Right lobe of liver (tissue), 6 donors: Measurements from ENCODE around the gene ZNF513. TPM values are rescaled to one million over a fixed set of nuclear protein-coding genes. Genes with fewer than 3 reads are reported as not detected.

Experiments
- ATAC-seq, 4 donors: fragments of 200-7000 bp; cut with Tn5 transposase; one replicate each; pipeline ENCODE4 v1.9.1; 2020; ENCODE audit warnings: mild to moderate bottlenecking in 4 of 4, moderate library complexity in 4 of 4
- DNase-seq, 3 donors: peaks; one replicate each; pipeline ENCODE4 v3.0.0-alpha.2; 2020
- H3K27ac ChIP-seq, 3 donors: fragments of 200-600 bp; one replicate each; pipeline ENCODE4 v1.8.0; 2022
- H3K27me3 ChIP-seq, 2 donors: fragments of 200-600 bp; one replicate each; pipeline ENCODE4 v1.8.0; 2022
- H3K36me3 ChIP-seq, 4 donors: fragments of 200-600 bp; sonication (generic) in 1 of 4; one replicate each; pipeline versions ENCODE4 v1.5.1 to v1.8.0; 2017 to 2022; ENCODE audit warnings: control low read depth in 1 of 4
- H3K4me1 ChIP-seq, 4 donors: fragments of 200-600 bp; sonication (generic) in 1 of 4; one replicate each; pipeline versions ENCODE4 v1.5.1 to v1.8.0; 2017 to 2022; ENCODE audit warnings: control low read depth in 1 of 4
- H3K4me3 ChIP-seq, 3 donors: fragments of 200-600 bp; one replicate each; pipeline ENCODE4 v1.8.0; 2022
- H3K9me3 ChIP-seq, 4 donors: fragments of 200-600 bp; sonication (generic) in 1 of 4; one replicate each; pipeline versions ENCODE4 v1.5.1 to v1.8.0; 2017 to 2022; ENCODE audit warnings: control low read depth in 1 of 4
- CTCF ChIP-seq, 4 donors: fragments of 200-600 bp in 3 of 4; fragments of 450-650 bp in 1 of 4; IDR thresholded peaks; one replicate each; pipeline versions ENCODE4 v1.5.1 to v1.8.0; 2016 to 2022; ENCODE audit warnings: antibody characterized with exemption in 4 of 4, mild to moderate bottlenecking in 2 of 4
- POLR2A ChIP-seq: fragments of 450-650 bp; IDR thresholded peaks from one replicate; pipeline ENCODE4 v1.6.1; 2017; ENCODE audit warnings: antibody characterized with exemption, mild to moderate bottlenecking
- WGBS: methylation state at CpG from one replicate; pipeline ENCODE4 v1.1.6; 2018; ENCODE audit warnings: low coverage, low lambda C conversion rate; ENCODE audit not compliant: insufficient coverage; ENCODE audit errors: missing lambda C conversion rate; 5-methylcytosine and 5-hydroxymethylcytosine counted together
- intact Hi-C, 2 donors: fragments of 100-400 bp; cut with DNase I; formaldehyde crosslinking; loops; one replicate each; pipeline versions ENCODE4 v1.11.2 to v1.14.1; 2022
- total RNA-seq, 6 experiments: library from RNA; depleted of rRNA in 2 of 6; stranded (reverse); fragments of >200 nt in 2 of 6; fragmentation: NEBNext Ultra II Directional in 3 of 6; extraction: Animal tissue kit (Norgen Biotek cat#: 25700) in 3 of 6; gene quantifications; one replicate each; pipeline versions ENCODE4 v1.1.0 to v1.2.4, GENCODE V29; 2016 to 2023
- donor health status: DM: no; HTN: yes; CAD: no.
- donor health status: DM: no; HTN: no; CAD: no.
- donor health status: DM: no; HTN: no; CAD: no.
- donor health status: DM: no; HTN: yes; CAD: no.
- donor health status: DM: no; HTN: yes; CAD: no.

Gene ZNF513
- total RNA-seq, 6 experiments from 2014 or later: 6.0 to 14.7 (median 9.8) TPM

- intact Hi-C loops: no loop called here
- Histone ChIP-seq H3K27ac (peak overlapping the region in 2 of 3 donors; percentile 61 to 95), H3K4me1 (peaks cover 0 to 41% (median 15%) of the 10 kb centered on the region in 4 donors), H3K36me3 (peaks cover 6 to 55% (median 21%) of the 10 kb centered on the region in 4 donors), H3K4me3 (peak overlapping the region in 2 of 3 donors; percentile 54 to 77), H3K27me3 (no peaks in the 10 kb centered on the region), H3K9me3 (no peaks in the 10 kb centered on the region)
- no peak for TF ChIP-seq POLR2A
- TF ChIP-seq CTCF (IDR thresholded peaks at IDR 0.05): no peak
- WGBS: 80% methylated on average over 1 of the region's 9 CpGs
- DNase-seq: no peak
- ATAC-seq: no peak
Observed at GRCh38 chr2:27378809-27379290, 1.7 kb downstream of the ZNF513 start.

- DNase-seq (peak in 2 of 3 donors; percentile 44 to 51), ATAC-seq (peak in 2 of 4 donors; percentile 2 to 5)
- TF ChIP-seq POLR2A: no peak
- TF ChIP-seq CTCF (IDR thresholded peaks at IDR 0.05): peak in 3 of 4 donors; percentile 17 to 41 (median 21)
- H3K36me3 ChIP-seq: peaks cover 6 to 57% (median 24%) of the 10 kb centered on the region in 4 donors
- intact Hi-C loops: no loop called here
- no peaks in the 10 kb centered on the region for H3K27me3 ChIP-seq
- 37% methylated on average over 3 of the region's 29 CpGs for WGBS
- H3K4me1 ChIP-seq: peaks cover 0 to 41% (median 15%) of the 10 kb centered on the region in 4 donors
- peak overlapping the region in 1 of 3 donors; percentile 40 for H3K27ac ChIP-seq
- H3K9me3 ChIP-seq: no peaks in the 10 kb centered on the region
- no peak overlapping the region for H3K4me3 ChIP-seq
Observed at GRCh38 chr2:27378096-27378808, 2.3 kb downstream of the ZNF513 start.

DNA sequence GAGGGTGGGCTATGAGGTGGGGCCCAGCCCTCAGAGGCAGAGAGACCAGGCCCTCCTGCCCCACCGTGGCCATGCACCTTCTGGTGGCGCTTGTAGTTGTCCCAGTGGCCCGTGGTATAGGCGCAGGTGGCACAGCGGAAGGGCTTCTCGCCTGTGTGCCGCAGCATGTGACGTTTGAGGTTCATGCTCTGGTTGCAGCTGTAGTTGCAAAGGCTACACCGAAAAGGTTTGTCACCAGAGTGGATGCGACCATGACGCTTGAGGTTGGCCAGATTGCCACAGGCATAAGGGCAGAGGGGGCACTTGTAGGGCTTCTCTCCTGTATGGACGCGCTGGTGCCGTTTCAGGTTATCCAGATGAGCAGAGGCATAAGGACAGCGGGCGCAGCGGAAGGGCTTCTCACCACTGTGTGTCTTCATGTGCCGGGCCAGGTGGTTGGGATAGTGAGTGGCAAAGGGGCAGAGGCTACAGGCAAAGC, 2.9 kb downstream of the ZNF513 start:
- Histone ChIP-seq H3K4me1 (peaks cover 0 to 43% (median 15%) of the 10 kb centered on the region in 4 donors), H3K9me3 (no peaks in the 10 kb centered on the region), H3K4me3 (no peak overlapping the region), H3K36me3 (peaks cover 6 to 60% (median 26%) of the 10 kb centered on the region in 4 donors), H3K27me3 (no peaks in the 10 kb centered on the region), H3K27ac (peak overlapping the region in 1 of 3 donors; percentile 40)
- intact Hi-C loops: no loop called here
- DNase-seq (no peak), ATAC-seq (no peak)
- 60% methylated on average over 2 of the region's 18 CpGs for WGBS
- no peak for TF ChIP-seq CTCF (IDR thresholded peaks at IDR 0.05)
- no peak for TF ChIP-seq POLR2A

GRCh38 chr2:27376866-27377617, 3.5 kb downstream of the ZNF513 start:
- H3K27me3 ChIP-seq: no peaks in the 10 kb centered on the region
- no peak overlapping the region for H3K4me3 ChIP-seq
- intact Hi-C loops: no loop called here
- DNase-seq: peak; percentile 67 to 84 (median 77)
- TF ChIP-seq CTCF (IDR thresholded peaks at IDR 0.05) (no peak), POLR2A (no peak)
- ATAC-seq: peak; percentile 20 to 56 (median 52)
- peak overlapping the region in 1 of 3 donors; percentile 40 for H3K27ac ChIP-seq
- peaks cover 6 to 63% (median 26%) of the 10 kb centered on the region in 4 donors for H3K36me3 ChIP-seq
- WGBS: 17% methylated on average over 4 of the region's 10 CpGs
- H3K9me3 ChIP-seq: no peaks in the 10 kb centered on the region
- peaks cover 0 to 49% (median 18%) of the 10 kb centered on the region in 4 donors for H3K4me1 ChIP-seq
